ENCODE results near the gene CCDC40. TPM values are rescaled to one million over a fixed set of nuclear protein-coding genes. Genes with fewer than 3 reads are reported as not detected.

CCDC40 gene
- total and polyA plus RNA-seq, 2 of the 13 experiments (the other 11 are each of a cell fraction or from before 2014, with no cell fraction given), result 4.1 to 5.5 TPM

DNA sequence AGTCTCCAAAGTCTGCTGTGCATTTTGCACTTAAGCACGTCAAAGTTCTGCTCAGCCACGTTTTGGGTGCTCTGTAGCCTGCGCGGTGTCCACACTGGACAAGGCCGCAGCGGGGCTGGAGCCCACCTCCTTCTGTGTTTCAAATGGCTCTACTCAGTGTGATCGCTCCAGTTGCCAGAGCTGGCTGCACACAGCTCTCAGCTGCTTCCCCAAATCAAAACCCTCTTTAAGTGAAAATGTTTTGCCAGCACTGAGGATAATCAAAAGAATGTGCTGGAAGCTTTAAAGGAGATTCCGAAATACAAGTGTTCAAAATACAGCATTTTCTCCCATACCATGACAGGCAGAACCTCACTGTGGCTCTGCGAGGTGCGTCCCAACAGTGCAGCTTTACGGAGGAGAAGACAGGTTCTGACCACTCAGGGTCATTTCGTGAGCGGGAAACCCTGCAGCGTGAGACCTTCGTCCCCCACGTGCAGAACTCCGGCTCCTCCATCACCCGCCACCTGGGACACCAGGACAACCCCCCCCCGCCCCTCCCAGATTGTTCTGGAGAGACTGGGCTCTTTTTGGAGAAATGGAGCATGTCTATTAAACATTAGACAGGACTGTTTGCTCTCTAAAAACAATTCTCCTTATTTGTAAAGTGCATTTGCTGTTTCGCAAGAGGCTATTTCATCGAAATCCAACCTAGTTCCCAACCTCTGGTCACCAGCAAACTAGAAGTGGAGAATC is 17.4 kb upstream of the CCDC40 start (continued):
- TF ChIP-seq, protein P1, sequence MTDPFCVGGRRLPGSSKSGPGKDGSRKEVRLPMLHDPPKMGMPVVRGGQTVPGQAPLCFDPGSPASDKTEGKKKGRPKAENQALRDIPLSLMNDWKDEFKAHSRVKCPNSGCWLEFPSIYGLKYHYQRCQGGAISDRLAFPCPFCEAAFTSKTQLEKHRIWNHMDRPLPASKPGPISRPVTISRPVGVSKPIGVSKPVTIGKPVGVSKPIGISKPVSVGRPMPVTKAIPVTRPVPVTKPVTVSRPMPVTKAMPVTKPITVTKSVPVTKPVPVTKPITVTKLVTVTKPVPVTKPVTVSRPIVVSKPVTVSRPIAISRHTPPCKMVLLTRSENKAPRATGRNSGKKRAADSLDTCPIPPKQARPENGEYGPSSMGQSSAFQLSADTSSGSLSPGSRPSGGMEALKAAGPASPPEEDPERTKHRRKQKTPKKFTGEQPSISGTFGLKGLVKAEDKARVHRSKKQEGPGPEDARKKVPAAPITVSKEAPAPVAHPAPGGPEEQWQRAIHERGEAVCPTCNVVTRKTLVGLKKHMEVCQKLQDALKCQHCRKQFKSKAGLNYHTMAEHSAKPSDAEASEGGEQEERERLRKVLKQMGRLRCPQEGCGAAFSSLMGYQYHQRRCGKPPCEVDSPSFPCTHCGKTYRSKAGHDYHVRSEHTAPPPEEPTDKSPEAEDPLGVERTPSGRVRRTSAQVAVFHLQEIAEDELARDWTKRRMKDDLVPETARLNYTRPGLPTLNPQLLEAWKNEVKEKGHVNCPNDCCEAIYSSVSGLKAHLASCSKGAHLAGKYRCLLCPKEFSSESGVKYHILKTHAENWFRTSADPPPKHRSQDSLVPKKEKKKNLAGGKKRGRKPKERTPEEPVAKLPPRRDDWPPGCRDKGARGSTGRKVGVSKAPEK (CRISPR knock-in tag; IDR thresholded peaks at IDR 0.05; ENCODE audit: borderline replicate concordance), result no peak
- TF ChIP-seq TEAD2 (CRISPR knock-in tag; IDR thresholded peaks at IDR 0.05), result no peak
- peak; percentile 53; the same call in 1 of the 2 replicates for TF ChIP-seq IRX3 (CRISPR knock-in tag; IDR thresholded peaks at IDR 0.05; ENCODE audit: borderline replicate concordance, low read depth)
- peak; percentile 71 for TF ChIP-seq KMT2A (CRISPR knock-in tag; IDR thresholded peaks at IDR 0.05)
- TF ChIP-seq ZNF160 (CRISPR knock-in tag; IDR thresholded peaks at IDR 0.05), result no peak
- no peak for TF ChIP-seq DPF2 (CRISPR knock-in tag; IDR thresholded peaks at IDR 0.05; ENCODE audit: borderline replicate concordance, low read depth)
- no peak for TF ChIP-seq POLR2AphosphoS5 (IDR thresholded peaks at IDR 0.05; ENCODE audit: low read depth, low read length)
- TF ChIP-seq SRY (CRISPR knock-in tag; IDR thresholded peaks at IDR 0.05), result 0 out of 2 replicates have a peak, but pooled peaks have one; percentile 34
- TF ChIP-seq ZKSCAN5 (CRISPR knock-in tag; IDR thresholded peaks at IDR 0.05), result no peak
- TF ChIP-seq FLYWCH1 (CRISPR knock-in tag; IDR thresholded peaks at IDR 0.05), result no peak
- TF ChIP-seq HNF4A (CRISPR knock-in tag; IDR thresholded peaks at IDR 0.05), result peak; percentile 57
- TF ChIP-seq MAFK (conservative IDR thresholded peaks at IDR 0.05 in 1 of 2, IDR thresholded peaks at IDR 0.05 in 1 of 2; ENCODE audit: low read length in 2 of 2), result no peak
- TF ChIP-seq ZNF326 (CRISPR knock-in tag; IDR thresholded peaks at IDR 0.05; ENCODE audit: borderline replicate concordance), result no peak
- TF ChIP-seq ZFYVE20 (CRISPR knock-in tag; IDR thresholded peaks at IDR 0.05; ENCODE audit: borderline replicate concordance, low read depth), result no peak
- TF ChIP-seq ZNF530 (CRISPR knock-in tag; IDR thresholded peaks at IDR 0.05; ENCODE audit: low read depth), result 0 out of 2 replicates have a peak, but pooled peaks have one; percentile 36
- TF ChIP-seq, protein P2, sequence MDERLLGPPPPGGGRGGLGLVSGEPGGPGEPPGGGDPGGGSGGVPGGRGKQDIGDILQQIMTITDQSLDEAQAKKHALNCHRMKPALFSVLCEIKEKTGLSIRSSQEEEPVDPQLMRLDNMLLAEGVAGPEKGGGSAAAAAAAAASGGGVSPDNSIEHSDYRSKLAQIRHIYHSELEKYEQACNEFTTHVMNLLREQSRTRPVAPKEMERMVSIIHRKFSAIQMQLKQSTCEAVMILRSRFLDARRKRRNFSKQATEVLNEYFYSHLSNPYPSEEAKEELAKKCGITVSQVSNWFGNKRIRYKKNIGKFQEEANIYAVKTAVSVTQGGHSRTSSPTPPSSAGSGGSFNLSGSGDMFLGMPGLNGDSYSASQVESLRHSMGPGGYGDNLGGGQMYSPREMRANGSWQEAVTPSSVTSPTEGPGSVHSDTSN (CRISPR knock-in tag; IDR thresholded peaks at IDR 0.05), result no peak
- TF ChIP-seq, protein P3, sequence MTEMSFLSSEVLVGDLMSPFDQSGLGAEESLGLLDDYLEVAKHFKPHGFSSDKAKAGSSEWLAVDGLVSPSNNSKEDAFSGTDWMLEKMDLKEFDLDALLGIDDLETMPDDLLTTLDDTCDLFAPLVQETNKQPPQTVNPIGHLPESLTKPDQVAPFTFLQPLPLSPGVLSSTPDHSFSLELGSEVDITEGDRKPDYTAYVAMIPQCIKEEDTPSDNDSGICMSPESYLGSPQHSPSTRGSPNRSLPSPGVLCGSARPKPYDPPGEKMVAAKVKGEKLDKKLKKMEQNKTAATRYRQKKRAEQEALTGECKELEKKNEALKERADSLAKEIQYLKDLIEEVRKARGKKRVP (CRISPR knock-in tag; IDR thresholded peaks at IDR 0.05), result peak in 1 of 2 experiments; percentile 35; a peak in 1 of 4 replicates
- TF ChIP-seq MZF1 (CRISPR knock-in tag; IDR thresholded peaks at IDR 0.05; ENCODE audit: borderline replicate concordance), result no peak
- no peak for TF ChIP-seq ISX (CRISPR knock-in tag; conservative IDR thresholded peaks at IDR 0.05)
- TF ChIP-seq RFXAP (CRISPR knock-in tag; IDR thresholded peaks at IDR 0.05; ENCODE audit: borderline replicate concordance), result peak; percentile 61; the same call in 1 of the 2 replicates
- TF ChIP-seq NKX3-1 (CRISPR knock-in tag; IDR thresholded peaks at IDR 0.05), result peak; percentile 87; the same call in 1 of the 2 replicates
- TF ChIP-seq KAT7 (CRISPR knock-in tag; IDR thresholded peaks at IDR 0.05; ENCODE audit: borderline replicate concordance), result no peak
- TF ChIP-seq, protein P4, sequence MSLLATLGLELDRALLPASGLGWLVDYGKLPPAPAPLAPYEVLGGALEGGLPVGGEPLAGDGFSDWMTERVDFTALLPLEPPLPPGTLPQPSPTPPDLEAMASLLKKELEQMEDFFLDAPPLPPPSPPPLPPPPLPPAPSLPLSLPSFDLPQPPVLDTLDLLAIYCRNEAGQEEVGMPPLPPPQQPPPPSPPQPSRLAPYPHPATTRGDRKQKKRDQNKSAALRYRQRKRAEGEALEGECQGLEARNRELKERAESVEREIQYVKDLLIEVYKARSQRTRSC (CRISPR knock-in tag; IDR thresholded peaks at IDR 0.05; ENCODE audit: low read depth), result no peak
- 0 out of 2 replicates have a peak, but pooled peaks have one; percentile 41 for TF ChIP-seq CBFB (CRISPR knock-in tag; IDR thresholded peaks at IDR 0.05)
- TF ChIP-seq EZH2 (conservative IDR thresholded peaks at IDR 0.05; ENCODE audit: low read depth, low read length), result no peak
